DOHH2 (cell line): Measurements from ENCODE around the gene SAMD4B.

Source experiments
- H3F3A ChIP-seq: fragments of 200-600 bp; sonication (generic), shearing (Covaris generic); 2 replicates; pipeline ENCODE4 v1.6.0; 2016; ENCODE audit warnings: antibody characterized with exemption, mild to moderate bottlenecking; ENCODE audit not compliant: control insufficient read depth, insufficient read depth
- H3K27ac ChIP-seq: fragments of 200-600 bp; sonication (generic); 2 replicates; pipeline ENCODE4 v1.5.1; 2014; ENCODE audit warnings: low read depth, mild to moderate bottlenecking, low read length, moderate library complexity
- H3K27me3 ChIP-seq: fragments of 200-600 bp; sonication (generic); 2 replicates; pipeline ENCODE4 v1.6.1; 2014; ENCODE audit warnings: mild to moderate bottlenecking, low read length, mixed read lengths; ENCODE audit not compliant: control insufficient read depth
- H3K36me3 ChIP-seq: fragments of 200-600 bp; sonication (generic); 2 replicates; pipeline ENCODE4 v1.6.1; 2014; ENCODE audit warnings: mild to moderate bottlenecking, low read length, moderate library complexity, mixed read lengths; ENCODE audit not compliant: control insufficient read depth
- H3K4me1 ChIP-seq: fragments of 200-600 bp; sonication (generic); 2 replicates; pipeline ENCODE4 v1.6.1; 2014; ENCODE audit warnings: mild to moderate bottlenecking, low read length, mixed read lengths; ENCODE audit not compliant: control insufficient read depth
- H3K4me2 ChIP-seq: fragments of 200-600 bp; sonication (generic); 2 replicates; pipeline ENCODE4 v1.6.0; 2014; ENCODE audit warnings: mild to moderate bottlenecking, low read length, moderate library complexity
- H3K4me3 ChIP-seq: fragments of 200-600 bp; sonication (generic); 2 replicates; pipeline ENCODE4 v1.5.1; 2014; ENCODE audit warnings: mild to moderate bottlenecking, low read length, mixed read lengths
- H3K79me2 ChIP-seq: fragments of 200-600 bp; sonication (generic); 2 replicates; pipeline ENCODE4 v1.6.1; 2014; ENCODE audit warnings: mild to moderate bottlenecking, low read length, mixed read lengths; ENCODE audit not compliant: control insufficient read depth
- H3K9me2 ChIP-seq: fragments of 200-600 bp; sonication (generic); replicated peaks from 2 replicates; pipeline ENCODE4 v1.6.1; 2014; ENCODE audit warnings: mild to moderate bottlenecking, low read length, mixed read lengths; ENCODE audit not compliant: control insufficient read depth
- H3K9me3 ChIP-seq: fragments of 200-600 bp; sonication (generic); 2 replicates; pipeline ENCODE4 v1.6.1; 2014; ENCODE audit warnings: antibody characterized with exemption, low read length, mixed read lengths; ENCODE audit not compliant: control insufficient read depth, insufficient read depth
- H4K20me1 ChIP-seq: fragments of 200-600 bp; sonication (generic); 2 replicates; pipeline ENCODE4 v1.6.0; 2014; ENCODE audit warnings: low read depth, mild to moderate bottlenecking, antibody characterized with exemption, low read length, moderate library complexity; ENCODE audit not compliant: control insufficient read depth, insufficient read depth
- EZH2phosphoT487 ChIP-seq: fragments of 200-600 bp; sonication (generic); IDR thresholded peaks from 2 replicates; pipeline ENCODE4 v1.6.1; 2017; ENCODE audit warnings: borderline replicate concordance, mild to moderate bottlenecking, antibody characterized with exemption, low read length, moderate library complexity, mixed read lengths
- TF ChIP-seq, protein P1 (sequence below): fragments of 200-600 bp; sonication (generic); IDR thresholded peaks from one replicate; pipeline ENCODE4 v1.5.1; 2014; ENCODE audit warnings: antibody characterized with exemption, mild to moderate bottlenecking, low read depth, low read length; ENCODE audit not compliant: poor library complexity, severe bottlenecking

SAMD4B gene

GRCh38 chr19:39365531-39365930 is 23.3 kb downstream of the SAMD4B start:
- Histone ChIP-seq H3K4me1 (peaks cover 14% of the 10 kb centered on the region), H3K9me3 (no peaks in the 10 kb centered on the region), H3K9me2 (no peaks in the 10 kb centered on the region), H3K4me3 (no peak overlapping the region), H3K27me3 (no peaks in the 10 kb centered on the region), H3F3A (no peaks in the 10 kb centered on the region), H3K79me2 (no peaks in the 10 kb centered on the region), H4K20me1 (no peaks in the 10 kb centered on the region), H3K4me2 (no peak overlapping the region), H3K27ac (no peak overlapping the region), H3K36me3 (peaks cover 36% of the 10 kb centered on the region)
- TF ChIP-seq, protein P1, sequence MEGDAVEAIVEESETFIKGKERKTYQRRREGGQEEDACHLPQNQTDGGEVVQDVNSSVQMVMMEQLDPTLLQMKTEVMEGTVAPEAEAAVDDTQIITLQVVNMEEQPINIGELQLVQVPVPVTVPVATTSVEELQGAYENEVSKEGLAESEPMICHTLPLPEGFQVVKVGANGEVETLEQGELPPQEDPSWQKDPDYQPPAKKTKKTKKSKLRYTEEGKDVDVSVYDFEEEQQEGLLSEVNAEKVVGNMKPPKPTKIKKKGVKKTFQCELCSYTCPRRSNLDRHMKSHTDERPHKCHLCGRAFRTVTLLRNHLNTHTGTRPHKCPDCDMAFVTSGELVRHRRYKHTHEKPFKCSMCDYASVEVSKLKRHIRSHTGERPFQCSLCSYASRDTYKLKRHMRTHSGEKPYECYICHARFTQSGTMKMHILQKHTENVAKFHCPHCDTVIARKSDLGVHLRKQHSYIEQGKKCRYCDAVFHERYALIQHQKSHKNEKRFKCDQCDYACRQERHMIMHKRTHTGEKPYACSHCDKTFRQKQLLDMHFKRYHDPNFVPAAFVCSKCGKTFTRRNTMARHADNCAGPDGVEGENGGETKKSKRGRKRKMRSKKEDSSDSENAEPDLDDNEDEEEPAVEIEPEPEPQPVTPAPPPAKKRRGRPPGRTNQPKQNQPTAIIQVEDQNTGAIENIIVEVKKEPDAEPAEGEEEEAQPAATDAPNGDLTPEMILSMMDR = no peak
- TF ChIP-seq EZH2phosphoT487 = no peak

GRCh38 chr19:39369200-39369599 is 27.0 kb downstream of the SAMD4B start:
- no peaks in the 10 kb centered on the region for H3K4me1 ChIP-seq
- H3F3A ChIP-seq = no peaks in the 10 kb centered on the region
- H3K27ac ChIP-seq = no peak overlapping the region
- no peak overlapping the region for H3K4me3 ChIP-seq
- no peaks in the 10 kb centered on the region for H3K9me2 ChIP-seq
- no peak overlapping the region for H3K4me2 ChIP-seq
- H3K27me3 ChIP-seq = no peaks in the 10 kb centered on the region
- peaks cover 39% of the 10 kb centered on the region for H3K36me3 ChIP-seq
- no peaks in the 10 kb centered on the region for H4K20me1 ChIP-seq
- no peaks in the 10 kb centered on the region for H3K9me3 ChIP-seq
- TF ChIP-seq, protein P1 = no peak
- no peak for TF ChIP-seq EZH2phosphoT487
- H3K79me2 ChIP-seq = no peaks in the 10 kb centered on the region

GRCh38 chr19:39370735-39371134 is 28.5 kb downstream of the SAMD4B start:
- Histone ChIP-seq H4K20me1 (no peaks in the 10 kb centered on the region), H3K4me2 (no peak overlapping the region), H3K27me3 (no peaks in the 10 kb centered on the region), H3K79me2 (no peaks in the 10 kb centered on the region), H3F3A (no peaks in the 10 kb centered on the region), H3K4me3 (no peak overlapping the region), H3K9me3 (no peaks in the 10 kb centered on the region), H3K36me3 (peaks cover 43% of the 10 kb centered on the region), H3K27ac (no peak overlapping the region), H3K4me1 (no peaks in the 10 kb centered on the region), H3K9me2 (no peaks in the 10 kb centered on the region)
- TF ChIP-seq, protein P1 = no peak
- no peak for TF ChIP-seq EZH2phosphoT487
